GM03348 (cell line): Measurements from ENCODE around the gene NOC2L.
"Not testable (repeated sequence)": the region's sequence is repeated elsewhere in the genome, so short reads cannot be mapped to it uniquely, and the experiment has no call there.

Experiments
- DNase-seq: peaks from one replicate; pipeline ENCODE4 v3.0.0; 2012; ENCODE audit warnings: low spot score

The NOC2L gene

DNA sequence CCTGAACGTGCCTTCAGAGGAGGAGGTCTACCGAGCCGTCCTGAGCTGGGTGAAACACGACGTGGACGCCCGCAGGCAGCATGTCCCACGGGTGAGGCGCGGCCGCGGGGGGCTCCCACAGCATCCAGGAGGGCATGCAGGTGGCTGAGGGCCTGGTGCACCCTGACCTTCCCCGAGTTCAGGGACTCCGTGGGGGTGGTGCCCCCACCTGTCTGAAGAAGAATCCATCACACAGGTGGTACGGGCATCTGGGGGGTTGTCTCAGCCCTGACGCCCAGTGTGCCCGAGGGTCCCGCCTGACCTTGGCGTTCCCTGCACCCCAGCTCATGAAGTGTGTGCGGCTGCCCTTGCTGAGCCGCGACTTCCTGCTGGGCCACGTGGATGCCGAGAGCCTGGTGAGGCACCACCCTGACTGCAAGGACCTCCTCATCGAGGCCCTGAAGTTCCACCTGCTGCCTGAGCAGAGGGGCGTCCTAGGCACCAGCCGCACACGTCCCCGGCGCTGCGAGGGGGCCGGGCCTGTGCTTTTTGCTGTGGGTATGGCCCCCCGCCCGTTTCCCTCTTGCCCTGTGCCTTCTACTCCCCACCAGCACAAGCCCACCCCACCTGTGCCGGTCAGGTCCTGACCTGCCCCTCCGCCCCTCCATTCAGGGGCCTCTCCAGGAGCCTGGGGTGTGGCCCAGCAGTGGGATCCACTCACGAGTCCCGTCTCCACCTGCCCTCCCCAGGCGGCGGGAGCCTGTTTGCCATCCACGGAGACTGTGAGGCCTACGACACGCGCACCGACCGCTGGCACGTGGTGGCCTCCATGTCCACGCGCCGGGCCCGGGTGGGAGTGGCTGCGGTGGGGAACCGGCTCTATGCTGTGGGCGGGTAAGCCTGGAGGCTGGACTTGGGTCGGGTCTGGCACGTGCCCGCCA is 3.6 kb upstream of the NOC2L start:
- no peak for DNase-seq

DNA sequence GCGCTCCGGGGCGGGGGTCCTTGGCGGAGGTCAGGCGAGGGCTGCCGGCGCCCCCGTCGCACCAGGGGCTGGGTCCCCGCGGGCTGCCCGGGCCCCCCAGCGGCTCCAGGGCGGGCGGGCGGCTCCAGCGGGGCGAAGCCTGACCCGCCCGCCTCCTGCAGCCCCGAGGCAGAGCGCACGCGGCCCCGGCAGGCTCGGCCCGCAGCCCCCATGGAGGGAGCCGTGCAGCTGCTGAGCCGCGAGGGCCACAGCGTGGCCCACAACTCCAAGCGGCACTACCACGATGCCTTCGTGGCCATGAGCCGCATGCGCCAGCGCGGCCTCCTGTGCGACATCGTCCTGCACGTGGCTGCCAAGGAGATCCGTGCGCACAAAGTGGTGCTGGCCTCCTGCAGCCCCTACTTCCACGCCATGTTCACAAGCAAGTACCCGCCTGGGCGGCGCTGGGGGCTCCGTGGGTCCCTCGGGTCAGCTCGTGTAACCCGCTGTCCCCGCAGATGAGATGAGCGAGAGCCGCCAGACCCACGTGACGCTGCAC is 2.1 kb upstream of the NOC2L start:
- DNase-seq = peak; percentile 62

DNA sequence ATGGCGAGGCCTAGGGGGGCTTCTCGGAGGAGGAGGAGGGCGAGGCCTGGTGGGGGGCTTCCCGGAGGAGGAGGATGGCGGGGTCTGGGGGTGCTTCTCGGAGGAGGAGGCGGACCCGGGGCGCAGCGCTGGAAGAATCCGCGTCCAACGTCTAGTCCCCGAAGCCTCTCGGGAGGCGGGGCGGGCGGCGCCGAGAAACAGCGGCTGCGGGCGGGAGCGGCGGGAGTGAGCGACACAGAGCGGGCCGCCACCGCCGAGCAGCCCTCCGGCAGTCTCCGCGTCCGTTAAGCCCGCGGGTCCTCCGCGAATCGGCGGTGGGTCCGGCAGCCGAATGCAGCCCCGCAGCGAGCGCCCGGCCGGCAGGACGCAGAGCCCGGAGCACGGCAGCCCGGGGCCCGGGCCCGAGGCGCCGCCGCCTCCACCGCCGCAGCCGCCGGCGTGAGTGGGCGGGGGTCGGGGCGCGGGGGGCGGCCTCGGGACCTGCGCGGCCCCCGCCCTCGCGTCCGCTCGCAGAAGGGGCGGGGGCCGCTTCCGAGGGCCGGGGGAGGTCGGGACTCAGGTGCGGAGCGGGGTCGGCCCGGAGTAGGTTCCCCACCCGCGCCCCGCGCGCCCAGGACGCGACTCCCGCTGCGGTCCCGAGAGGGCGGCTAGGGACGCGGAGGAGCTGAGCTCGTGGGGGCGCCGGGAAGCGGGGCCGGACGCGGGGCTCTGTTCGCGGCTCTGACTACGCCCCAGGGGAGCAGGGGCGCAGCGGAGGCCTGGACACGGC is 1.5 kb upstream of the NOC2L start, which contains the start of gene KLHL17:
TSS of gene KLHL17 (plus strand) at position 222 of the 769 bp plus-strand sequence. CDS start at position 332, 110 bp downstream.
- peak; percentile 92 for DNase-seq

DNA sequence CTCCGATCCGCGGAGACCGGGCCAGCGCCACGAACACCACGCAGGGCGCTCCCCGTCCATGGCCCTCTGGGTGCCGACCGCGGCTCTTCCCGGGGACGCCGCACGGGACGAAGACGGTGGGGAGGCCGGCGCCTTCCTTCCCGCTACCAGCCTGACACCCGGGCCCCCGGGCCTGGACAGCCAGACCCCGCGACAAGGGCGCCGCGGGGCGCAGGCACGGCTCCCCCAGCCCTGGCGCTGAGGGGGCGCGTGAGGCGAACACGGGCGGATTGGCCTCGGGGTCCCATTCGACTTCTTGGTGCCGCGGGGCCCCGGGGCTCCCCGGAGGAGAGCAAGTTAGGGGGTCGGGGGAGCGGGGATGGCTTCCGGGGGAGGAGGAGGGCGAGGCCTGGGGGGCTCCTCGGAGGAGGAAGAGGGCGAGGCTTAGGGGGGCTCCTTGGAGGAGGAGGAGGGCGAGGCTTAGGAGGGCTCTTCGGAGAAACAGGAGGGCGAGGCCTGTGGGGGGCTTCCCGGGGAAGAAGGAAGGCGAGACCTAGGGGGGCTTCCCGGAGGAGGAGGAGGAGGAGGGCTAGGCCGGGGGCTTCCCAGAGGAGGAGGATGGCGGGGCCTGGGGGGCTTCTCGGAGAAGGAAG is 791 bp upstream of the NOC2L start:
- DNase-seq = no peak

DNA sequence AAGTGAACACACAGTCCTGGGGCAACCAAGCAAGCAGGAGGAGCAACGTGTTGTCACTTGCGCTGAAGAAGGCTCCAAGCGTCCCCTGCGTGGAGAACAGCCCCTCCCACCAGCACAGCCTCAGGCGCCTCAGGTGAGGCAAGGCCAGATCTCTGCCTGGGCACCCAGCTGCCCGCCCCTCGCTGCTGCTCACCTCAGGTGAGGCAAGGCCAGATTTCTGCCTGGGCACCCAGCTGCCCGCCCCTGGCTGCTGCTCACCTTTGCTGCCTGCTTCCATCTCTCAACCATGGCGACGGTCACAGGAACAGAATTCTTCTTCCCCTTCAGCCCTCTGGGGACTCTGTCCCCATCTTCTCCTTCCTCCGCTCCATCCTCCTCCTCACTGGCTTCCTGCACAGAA is 2.4 kb downstream of the NOC2L start:
- no peak for DNase-seq

- no peak for DNase-seq
Measured at GRCh38 chr1:955474-955873, 3.6 kb downstream of the NOC2L start.

DNA sequence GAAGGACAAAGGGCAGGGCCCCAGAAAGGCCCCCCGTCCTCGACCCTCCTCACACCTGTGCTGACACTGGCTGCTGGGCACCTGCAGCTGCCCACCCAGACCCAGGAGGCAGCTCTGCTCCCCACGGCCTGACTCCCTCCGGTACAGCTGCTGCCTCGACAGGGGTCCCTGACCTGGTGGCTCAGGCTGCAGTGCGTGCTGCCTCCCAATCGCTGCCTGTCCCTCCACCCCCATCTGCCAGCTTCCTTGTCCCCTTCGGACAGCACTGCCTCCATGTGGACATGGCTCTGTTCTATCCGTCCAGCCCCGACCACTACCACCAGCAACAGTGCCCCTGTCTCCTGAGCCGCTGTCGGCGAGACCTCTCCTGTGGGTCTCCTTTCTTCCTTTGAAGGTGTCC is 4.1 kb downstream of the NOC2L start:
- no peak for DNase-seq

GRCh38 chr1:953524-954320 is 5.3 kb downstream of the NOC2L start:
- no peak for DNase-seq

DNA sequence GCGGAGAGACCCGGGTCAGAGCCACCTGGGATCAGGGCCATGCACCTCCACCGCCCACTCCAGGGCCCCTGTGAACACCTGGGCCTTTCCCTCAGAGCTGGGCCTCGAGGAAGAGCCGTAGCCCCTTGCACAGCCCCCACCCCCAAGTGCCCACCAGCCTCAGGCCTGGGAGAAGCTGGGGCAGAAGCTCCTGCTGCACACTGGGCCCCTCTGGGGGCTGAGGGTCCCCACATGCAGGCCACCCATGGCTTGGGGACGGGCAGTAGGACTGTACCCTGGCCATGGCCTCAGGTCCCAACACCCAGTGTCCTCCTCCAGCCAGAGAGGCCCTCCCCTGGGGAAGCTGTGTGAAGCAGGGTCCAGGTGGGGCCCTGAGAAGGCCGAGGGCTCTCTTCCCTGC is 6.5 kb downstream of the NOC2L start:
- no peak for DNase-seq

DNA sequence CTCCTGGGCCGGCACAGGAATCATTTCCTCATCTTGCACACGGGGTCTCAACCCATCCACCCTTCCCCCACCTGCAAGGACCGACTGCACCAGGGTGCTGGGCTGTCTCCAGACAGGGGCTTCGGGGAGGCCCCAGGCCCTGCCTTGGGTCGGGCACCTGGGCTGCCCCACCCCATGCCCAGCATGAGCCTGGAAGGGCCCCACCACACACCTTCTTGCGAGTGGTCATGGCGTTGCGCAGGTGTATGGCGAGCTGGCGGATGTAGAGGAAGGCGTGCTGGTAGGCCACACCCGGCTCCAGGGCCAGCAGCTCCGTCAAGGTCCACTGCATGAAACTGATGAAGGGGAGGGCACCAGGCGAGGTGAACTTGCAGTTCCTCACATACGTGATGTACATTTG is 6.9 kb downstream of the NOC2L start:
- no peak for DNase-seq

DNA sequence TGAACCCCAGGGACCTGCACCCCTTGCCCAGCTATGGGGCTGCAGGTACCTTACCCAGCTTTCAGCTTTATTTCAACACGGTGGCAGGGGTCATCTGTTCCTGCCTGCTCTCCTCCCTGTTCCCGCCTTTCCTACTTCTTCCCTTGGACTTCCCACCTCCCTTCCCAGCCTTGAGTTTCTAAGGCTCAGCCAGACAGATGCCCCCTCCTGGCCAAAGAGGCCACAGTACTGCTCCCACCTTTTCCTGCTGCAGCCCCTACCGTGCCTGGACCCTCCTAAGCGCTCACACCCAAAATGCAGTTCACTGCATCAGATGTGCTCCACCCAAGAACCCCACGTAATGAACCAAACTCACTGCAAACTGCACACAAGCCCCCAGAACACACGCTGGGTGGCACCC is 7.7 kb downstream of the NOC2L start:
- no peak for DNase-seq

DNA sequence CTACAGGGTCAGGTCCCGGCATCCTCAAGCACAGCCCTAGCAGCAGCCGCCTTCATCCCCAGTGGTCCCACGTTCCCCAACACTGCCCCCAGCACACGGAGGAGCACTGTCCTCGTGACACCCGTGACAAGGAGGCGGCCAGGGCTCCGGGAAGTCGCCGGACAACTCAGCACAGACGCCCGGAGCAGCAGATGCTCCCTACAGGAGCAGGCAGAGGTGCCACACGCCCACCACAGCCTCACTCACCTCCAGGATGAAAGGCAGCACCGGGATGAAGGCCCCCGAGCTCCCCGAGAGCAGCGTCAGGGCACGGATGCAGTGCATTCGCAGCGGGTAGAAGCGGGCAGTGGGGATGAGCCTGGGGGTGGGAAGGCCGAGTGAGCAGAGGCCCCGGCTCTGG is 8.2 kb downstream of the NOC2L start:
- DNase-seq = no peak

DNA sequence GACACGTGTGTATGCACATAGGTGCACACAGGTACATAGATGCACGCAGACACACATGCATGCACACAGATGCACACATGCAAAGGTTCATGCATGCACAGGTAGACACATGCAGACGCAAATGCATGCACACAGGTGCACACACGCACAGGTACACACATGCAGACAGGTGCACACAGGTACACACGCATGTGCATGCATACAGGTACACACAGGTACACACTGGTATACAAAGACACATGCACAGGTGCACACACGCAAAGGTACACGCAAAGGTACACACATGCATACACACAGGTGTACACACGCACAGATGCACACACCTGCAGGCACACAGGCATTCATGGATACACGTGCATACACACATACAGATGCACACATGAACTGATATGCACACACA is 8.8 kb downstream of the NOC2L start:
- DNase-seq = no peak

DNA sequence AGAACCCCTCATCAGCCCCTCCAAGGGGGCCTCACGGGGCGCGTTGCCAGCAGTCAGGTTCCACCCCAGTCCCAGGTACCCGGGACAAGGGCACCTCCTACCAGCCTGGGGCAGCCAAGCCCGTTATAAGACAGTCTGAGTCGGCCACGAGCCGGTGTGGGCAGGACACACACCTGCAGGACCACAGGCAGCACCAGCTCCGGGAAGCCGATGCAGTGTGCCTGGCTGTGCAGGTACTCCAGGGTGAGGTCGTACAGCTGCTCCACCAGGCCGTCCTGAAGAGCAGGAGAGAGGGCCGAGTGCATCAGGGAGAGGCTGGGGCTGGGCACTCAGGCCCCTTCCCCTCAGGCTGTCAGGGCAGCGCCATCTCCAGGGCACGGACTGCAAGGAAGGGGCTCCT is 11.1 kb downstream of the NOC2L start:
- no peak for DNase-seq

DNA sequence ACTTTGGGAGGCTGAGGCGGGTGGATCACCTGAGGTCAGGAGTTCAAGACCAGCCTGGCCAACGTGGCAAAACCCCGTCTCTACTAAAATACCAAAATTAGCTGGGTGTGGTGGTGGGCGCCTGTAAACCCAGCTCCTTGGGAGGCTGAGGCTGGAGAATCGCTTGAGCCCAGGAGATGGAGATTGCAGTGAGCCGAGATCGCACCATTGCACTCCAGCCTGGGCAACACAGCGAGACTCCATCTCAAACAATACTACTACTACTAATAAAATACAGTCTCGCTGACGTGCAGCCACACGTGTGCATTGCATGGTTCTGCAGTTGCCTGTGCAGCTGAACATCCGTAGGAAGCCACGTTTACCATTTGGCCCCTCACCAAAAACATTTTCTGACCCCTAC is 12.2 kb downstream of the NOC2L start:
- DNase-seq = not testable (repeated sequence)

- no peak for DNase-seq
Measured at GRCh38 chr1:945688-946556, 13.1 kb downstream of the NOC2L start.

GRCh38 chr1:944341-945325 is 14.4 kb downstream of the NOC2L start:
- DNase-seq = peak; percentile 52

GRCh38 chr1:943545-944340 is 15.3 kb downstream of the NOC2L start:
- DNase-seq = no peak
